SK-N-SH treated with all-trans-retinoic acid at 6 μM for 48 hours (cell line): ENCODE measurements around the gene SPG7.

ENCODE experiments used
- ATAC-seq: fragments of 200-7000 bp; cut with Tn5 transposase; 3 replicates; pipeline ENCODE4 v1.9.1; 2020; ENCODE audit warnings: mild to moderate bottlenecking, moderate library complexity
- ARNTL ChIP-seq: fragments of 450-650 bp; formaldehyde crosslinking; IDR thresholded peaks from 2 replicates; pipeline ENCODE4 v1.5.0; 2020; ENCODE audit warnings: low read depth, mild to moderate bottlenecking, moderate library complexity, borderline replicate concordance
- BACH2 ChIP-seq: fragments of 250-450 bp; sonication (Bioruptor Pico); IDR thresholded peaks from 2 replicates; pipeline ENCODE4 v1.9.0; 2021; ENCODE audit warnings: mild to moderate bottlenecking, borderline replicate concordance
- CREB5 ChIP-seq: fragments of 250-450 bp; sonication (Bioruptor Pico); IDR thresholded peaks from 2 replicates; pipeline ENCODE4 v1.5.1; 2020; ENCODE audit warnings: low read depth, mild to moderate bottlenecking, moderate library complexity
- CSDC2 ChIP-seq: fragments of 250-450 bp; sonication (Bioruptor Pico); IDR thresholded peaks from 2 replicates; pipeline ENCODE4 v1.5.0; 2020; ENCODE audit warnings: mild to moderate bottlenecking, moderate library complexity
- ESRRG ChIP-seq: fragments of 250-450 bp; sonication (Bioruptor Pico); IDR thresholded peaks from 2 replicates; pipeline ENCODE4 v1.6.1; 2021; ENCODE audit warnings: mild to moderate bottlenecking
- GLIS3 ChIP-seq: fragments of 250-450 bp; sonication (Bioruptor Pico); IDR thresholded peaks from 2 replicates; pipeline ENCODE4 v1.5.0; 2020; ENCODE audit warnings: mild to moderate bottlenecking, moderate library complexity
- ISL1 ChIP-seq: fragments of 250-450 bp; sonication (Bioruptor Pico); IDR thresholded peaks from 2 replicates; pipeline ENCODE4 v2.1.2; 2022; ENCODE audit warnings: mild to moderate bottlenecking, moderate library complexity
- OSR1 ChIP-seq: fragments of 250-450 bp; sonication (Bioruptor Pico); IDR thresholded peaks from 2 replicates; pipeline ENCODE4 v1.8.0; 2022; ENCODE audit warnings: moderate library complexity, mild to moderate bottlenecking, inconsistent platforms
- POU6F1 ChIP-seq: fragments of 250-450 bp; sonication (Bioruptor Pico); IDR thresholded peaks from 2 replicates; pipeline ENCODE4 v1.8.0; 2021; ENCODE audit warnings: low read depth, mild to moderate bottlenecking, moderate library complexity, borderline replicate concordance
- PPARA ChIP-seq: fragments of 250-450 bp; sonication (Bioruptor Pico); IDR thresholded peaks from 2 replicates; pipeline ENCODE4 v1.5.0; 2020; ENCODE audit warnings: mild to moderate bottlenecking, borderline replicate concordance
- RARB ChIP-seq: fragments of 250-450 bp; sonication (Bioruptor Pico); IDR thresholded peaks from 2 replicates; pipeline ENCODE4 v1.8.0; 2021; ENCODE audit warnings: mild to moderate bottlenecking, moderate library complexity
- TCF4 ChIP-seq: fragments of 250-450 bp; sonication (Bioruptor Pico); IDR thresholded peaks from 2 replicates; pipeline ENCODE4 v1.8.0; 2021; ENCODE audit warnings: mild to moderate bottlenecking, moderate library complexity, borderline replicate concordance
- TOX ChIP-seq: fragments of 250-450 bp; sonication (Bioruptor Pico); IDR thresholded peaks from 2 replicates; pipeline ENCODE4 v1.8.0; 2021; ENCODE audit warnings: mild to moderate bottlenecking, moderate library complexity, borderline replicate concordance
- TSHZ2 ChIP-seq: fragments of 250-450 bp; sonication (Bioruptor Pico); IDR thresholded peaks from 2 replicates; pipeline ENCODE4 v1.5.0; 2020; ENCODE audit warnings: mild to moderate bottlenecking, moderate library complexity
- ZC3H10 ChIP-seq: fragments of 250-450 bp; sonication (Bioruptor Pico); IDR thresholded peaks from 2 replicates; pipeline ENCODE4 v1.5.1; 2021; ENCODE audit warnings: mild to moderate bottlenecking, moderate library complexity
- ZFP3 ChIP-seq: fragments of 250-450 bp; sonication (Bioruptor Pico); IDR thresholded peaks from 2 replicates; pipeline ENCODE4 v1.5.0; 2020; ENCODE audit warnings: mild to moderate bottlenecking, moderate library complexity
- ZNF70 ChIP-seq: fragments of 450-650 bp; formaldehyde crosslinking; IDR thresholded peaks from 2 replicates; pipeline ENCODE4 v1.5.0; 2020; ENCODE audit warnings: mild to moderate bottlenecking, moderate library complexity
- TF ChIP-seq, protein P1 (sequence below): fragments of 250-450 bp; sonication (Bioruptor Pico); IDR thresholded peaks from 2 replicates; pipeline ENCODE4 v1.8.0; 2020; ENCODE audit warnings: mild to moderate bottlenecking, moderate library complexity, borderline replicate concordance
- TF ChIP-seq, protein P2 (sequence below): fragments of 250-450 bp; sonication (Bioruptor Pico); IDR thresholded peaks from 2 replicates; pipeline ENCODE4 v1.5.1; 2021; ENCODE audit warnings: mild to moderate bottlenecking, moderate library complexity

SPG7 gene

DNA sequence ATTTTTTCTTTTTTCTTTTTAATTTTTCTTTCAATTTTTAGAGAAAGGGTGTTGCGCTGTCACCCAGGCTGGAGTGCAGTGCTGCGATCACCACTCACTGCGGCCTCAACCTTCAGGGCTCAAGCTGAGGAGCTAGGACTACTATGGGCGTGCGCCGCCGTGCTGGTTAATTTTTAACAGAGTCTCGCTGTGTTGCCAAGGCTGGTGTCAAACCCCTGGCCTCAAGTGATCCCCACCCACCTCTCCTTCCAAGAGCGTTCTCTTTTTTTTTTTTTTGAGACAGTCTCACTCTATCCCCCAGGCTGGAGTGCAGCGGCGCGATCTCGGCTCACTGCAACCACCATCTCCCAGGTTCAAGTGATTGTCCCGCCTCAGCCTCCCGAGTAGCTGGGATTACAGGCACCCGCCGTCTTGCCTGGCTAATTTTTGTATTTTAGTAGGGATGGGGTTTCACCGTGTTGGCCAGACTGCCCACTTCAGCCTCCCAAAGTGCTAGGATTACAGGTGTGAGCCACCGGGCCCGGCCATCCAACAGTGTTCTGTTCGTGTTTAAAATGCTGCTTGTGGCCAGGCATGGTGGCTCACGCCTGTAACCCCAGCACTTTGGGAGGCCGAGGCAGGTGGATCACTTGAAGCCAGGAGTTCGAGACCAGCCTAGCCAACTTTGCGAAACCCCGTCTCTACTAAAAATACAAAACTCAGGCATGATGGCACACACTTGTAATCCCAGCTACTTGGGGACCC lies 37.8 kb downstream of the SPG7 start (continued):
- no peak for TF ChIP-seq CREB5 (CRISPR knock-in tag)

- no peak for ATAC-seq
- TF ChIP-seq, protein P1, sequence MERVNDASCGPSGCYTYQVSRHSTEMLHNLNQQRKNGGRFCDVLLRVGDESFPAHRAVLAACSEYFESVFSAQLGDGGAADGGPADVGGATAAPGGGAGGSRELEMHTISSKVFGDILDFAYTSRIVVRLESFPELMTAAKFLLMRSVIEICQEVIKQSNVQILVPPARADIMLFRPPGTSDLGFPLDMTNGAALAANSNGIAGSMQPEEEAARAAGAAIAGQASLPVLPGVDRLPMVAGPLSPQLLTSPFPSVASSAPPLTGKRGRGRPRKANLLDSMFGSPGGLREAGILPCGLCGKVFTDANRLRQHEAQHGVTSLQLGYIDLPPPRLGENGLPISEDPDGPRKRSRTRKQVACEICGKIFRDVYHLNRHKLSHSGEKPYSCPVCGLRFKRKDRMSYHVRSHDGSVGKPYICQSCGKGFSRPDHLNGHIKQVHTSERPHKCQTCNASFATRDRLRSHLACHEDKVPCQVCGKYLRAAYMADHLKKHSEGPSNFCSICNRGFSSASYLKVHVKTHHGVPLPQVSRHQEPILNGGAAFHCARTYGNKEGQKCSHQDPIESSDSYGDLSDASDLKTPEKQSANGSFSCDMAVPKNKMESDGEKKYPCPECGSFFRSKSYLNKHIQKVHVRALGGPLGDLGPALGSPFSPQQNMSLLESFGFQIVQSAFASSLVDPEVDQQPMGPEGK (CRISPR knock-in tag), result no peak
- TF ChIP-seq CREB5 (CRISPR knock-in tag) (no peak), ARNTL (CRISPR knock-in tag) (no peak), ESRRG (CRISPR knock-in tag) (no peak), ZFP3 (CRISPR knock-in tag) (no peak), PPARA (CRISPR knock-in tag) (no peak), GLIS3 (CRISPR knock-in tag) (no peak), POU6F1 (CRISPR knock-in tag) (no peak), TCF4 (CRISPR knock-in tag) (no peak)
Observed at GRCh38 chr16:89546781-89547180, 38.6 kb downstream of the SPG7 start.

DNA sequence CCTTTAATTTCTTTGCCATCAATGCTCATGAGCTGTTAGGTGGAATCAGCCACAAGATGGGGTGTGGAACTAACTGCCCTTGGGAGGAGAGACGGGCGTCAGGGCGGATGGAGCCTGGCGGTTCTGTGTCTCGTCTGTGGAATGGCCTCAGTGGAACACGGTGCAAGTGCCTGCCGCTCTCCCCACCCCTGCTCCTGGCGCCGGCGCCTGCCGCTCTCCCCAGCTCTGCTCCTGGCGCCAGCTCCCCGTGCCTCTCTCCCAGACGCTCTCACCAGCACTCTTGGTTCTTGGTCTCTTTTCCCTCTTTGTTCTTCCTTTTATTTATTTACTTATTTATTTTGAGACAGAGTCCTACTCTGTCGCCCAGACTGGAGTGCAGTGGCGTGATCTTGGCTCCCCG lies 39.1 kb downstream of the SPG7 start:
- TF ChIP-seq CREB5 (CRISPR knock-in tag) (no peak), TOX (CRISPR knock-in tag) (no peak), ISL1 (CRISPR knock-in tag) (no peak), ZNF70 (CRISPR knock-in tag) (no peak), ESRRG (CRISPR knock-in tag) (no peak), OSR1 (CRISPR knock-in tag) (no peak), RARB (CRISPR knock-in tag) (no peak), CSDC2 (CRISPR knock-in tag) (no peak), ARNTL (CRISPR knock-in tag) (no peak), POU6F1 (CRISPR knock-in tag) (no peak), TSHZ2 (CRISPR knock-in tag) (no peak), ZC3H10 (no peak), PPARA (CRISPR knock-in tag) (no peak), GLIS3 (CRISPR knock-in tag) (no peak), TCF4 (CRISPR knock-in tag) (no peak), BACH2 (CRISPR knock-in tag) (no peak)
- TF ChIP-seq, protein P2, sequence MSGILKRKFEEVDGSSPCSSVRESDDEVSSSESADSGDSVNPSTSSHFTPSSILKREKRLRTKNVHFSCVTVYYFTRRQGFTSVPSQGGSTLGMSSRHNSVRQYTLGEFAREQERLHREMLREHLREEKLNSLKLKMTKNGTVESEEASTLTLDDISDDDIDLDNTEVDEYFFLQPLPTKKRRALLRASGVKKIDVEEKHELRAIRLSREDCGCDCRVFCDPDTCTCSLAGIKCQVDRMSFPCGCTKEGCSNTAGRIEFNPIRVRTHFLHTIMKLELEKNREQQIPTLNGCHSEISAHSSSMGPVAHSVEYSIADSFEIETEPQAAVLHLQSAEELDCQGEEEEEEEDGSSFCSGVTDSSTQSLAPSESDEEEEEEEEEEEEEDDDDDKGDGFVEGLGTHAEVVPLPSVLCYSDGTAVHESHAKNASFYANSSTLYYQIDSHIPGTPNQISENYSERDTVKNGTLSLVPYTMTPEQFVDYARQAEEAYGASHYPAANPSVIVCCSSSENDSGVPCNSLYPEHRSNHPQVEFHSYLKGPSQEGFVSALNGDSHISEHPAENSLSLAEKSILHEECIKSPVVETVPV (CRISPR knock-in tag), result no peak
- TF ChIP-seq, protein P1 (CRISPR knock-in tag), result no peak
- no peak for ATAC-seq
